ENCODE measurements around the gene S100A9.

S100A9 gene

GRCh38 chr1:153361480-153362109 is 3.9 kb downstream of the S100A9 start:
- DNase-seq, result no peak

GRCh38 chr1:153362187-153362775 is 4.6 kb downstream of the S100A9 start:
- peak; percentile 19 for DNase-seq

- DNase-seq, result no peak
Observed at GRCh38 chr1:153363641-153364040, 6.0 kb downstream of the S100A9 start.

- no peak for DNase-seq
Observed at GRCh38 chr1:153364156-153364555, 6.5 kb downstream of the S100A9 start.

- DNase-seq, result no peak
Observed at GRCh38 chr1:153364766-153365666, 7.4 kb downstream of the S100A9 start.

GRCh38 chr1:153365696-153366095 is 8.0 kb downstream of the S100A9 start:
- no peak for DNase-seq

- DNase-seq, result no peak
Observed at GRCh38 chr1:153366261-153366660, 8.6 kb downstream of the S100A9 start.

- no peak for DNase-seq
Observed at GRCh38 chr1:153367090-153367489, 9.4 kb downstream of the S100A9 start.

- no peak for DNase-seq
Observed at GRCh38 chr1:153368495-153368894, 10.8 kb downstream of the S100A9 start.

- no peak for DNase-seq
Observed at GRCh38 chr1:153370146-153370545, 12.5 kb downstream of the S100A9 start.

GRCh38 chr1:153371231-153371630 is 13.6 kb downstream of the S100A9 start:
- no peak for DNase-seq

GRCh38 chr1:153372571-153372970 is 14.9 kb downstream of the S100A9 start:
- DNase-seq, result no peak

- DNase-seq, result no peak
Observed at GRCh38 chr1:153374071-153374470, 16.4 kb downstream of the S100A9 start.

GRCh38 chr1:153375511-153375910 is 17.9 kb downstream of the S100A9 start, which contains the start of gene S100A12:
TSS of gene S100A12 (minus strand) at chr1:153375621. CDS start at chr1:153374592, 1,029 bp downstream.
- DNase-seq, result no peak

- no peak for DNase-seq
Observed at GRCh38 chr1:153379591-153379990, 21.9 kb downstream of the S100A9 start.

GRCh38 chr1:153380711-153381110 is 23.1 kb downstream of the S100A9 start:
- no peak for DNase-seq

- no peak for DNase-seq
Observed at GRCh38 chr1:153384958-153385580, 27.4 kb downstream of the S100A9 start.

- no peak for DNase-seq
Observed at GRCh38 chr1:153386500-153386901, 28.8 kb downstream of the S100A9 start.

- no peak for DNase-seq
Observed at GRCh38 chr1:153387001-153387400, 29.3 kb downstream of the S100A9 start.

GRCh38 chr1:153387785-153388184 is 30.1 kb downstream of the S100A9 start:
- DNase-seq, result no peak

- no peak for DNase-seq
Observed at GRCh38 chr1:153389401-153389800, 31.7 kb downstream of the S100A9 start.

- DNase-seq, result no peak
Observed at GRCh38 chr1:153389973-153390879, 32.6 kb downstream of the S100A9 start.
